Cardiac fibroblast (primary cell): Measurements from ENCODE around the gene DYNAP.
A peak's percentile ranks its signal among the peaks of the same experiment; 100 is the strongest.

Experiments used
- DNase-seq, 2 donors: peaks; one replicate each; pipeline versions ENCODE4 v3.0.0 to v3.0.0-alpha.2; 2010; ENCODE audit warnings: low read depth in 2 of 2
- H3K4me3 ChIP-seq, 2 donors: replicated peaks in 1 of 2; 1 replicate in 1 of 2; 2 replicates in 1 of 2; pipeline ENCODE4 v1.5.1; 2011; ENCODE audit warnings: low read depth in 2 of 2, low read length in 2 of 2, mild to moderate bottlenecking in 2 of 2, moderate library complexity in 1 of 2
- TF ChIP-seq, protein P1 (sequence below): IDR thresholded peaks from one replicate; pipeline ENCODE4 v1.5.1; 2011; ENCODE audit warnings: low read depth, mild to moderate bottlenecking, low read length, inconsistent platforms

Gene DYNAP

DNA sequence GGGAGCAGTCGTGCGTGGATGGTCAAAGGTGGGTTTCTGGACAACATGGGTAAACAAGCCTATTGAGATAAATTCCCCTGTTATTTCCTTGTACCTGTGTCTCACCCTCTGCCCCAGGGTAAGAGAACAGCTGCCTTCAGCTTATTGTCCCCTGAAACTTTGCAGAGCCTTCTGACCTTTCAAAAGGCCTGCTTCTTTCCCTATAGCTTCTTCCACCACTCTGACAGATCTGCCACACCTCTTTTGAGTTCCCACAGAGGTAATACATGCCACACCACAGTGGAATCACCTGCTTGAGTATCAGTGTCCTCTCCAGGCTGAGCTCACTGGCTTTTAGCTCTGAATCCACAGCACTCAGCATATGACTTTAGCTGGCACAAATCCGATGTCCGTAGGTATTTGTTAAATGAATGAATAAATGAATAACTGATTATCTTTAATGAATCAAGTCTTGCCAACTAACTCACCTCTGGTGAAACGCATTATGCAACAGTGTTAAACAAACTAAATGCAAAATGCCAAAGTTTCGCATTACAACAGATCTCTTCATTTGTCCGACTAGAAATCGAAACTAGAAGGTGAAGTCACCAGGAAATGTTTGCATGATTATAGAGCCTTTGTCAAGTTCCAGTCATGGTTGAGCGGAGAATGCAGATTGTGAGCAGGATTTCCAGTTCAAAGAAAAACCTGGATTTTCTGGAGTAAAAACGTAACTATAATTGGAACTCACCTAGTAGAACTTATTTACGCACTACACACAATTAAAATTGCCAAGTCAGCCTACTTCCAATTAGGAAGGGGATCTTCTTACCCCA, 16.4 kb downstream of the DYNAP start:
- TF ChIP-seq, protein P1, sequence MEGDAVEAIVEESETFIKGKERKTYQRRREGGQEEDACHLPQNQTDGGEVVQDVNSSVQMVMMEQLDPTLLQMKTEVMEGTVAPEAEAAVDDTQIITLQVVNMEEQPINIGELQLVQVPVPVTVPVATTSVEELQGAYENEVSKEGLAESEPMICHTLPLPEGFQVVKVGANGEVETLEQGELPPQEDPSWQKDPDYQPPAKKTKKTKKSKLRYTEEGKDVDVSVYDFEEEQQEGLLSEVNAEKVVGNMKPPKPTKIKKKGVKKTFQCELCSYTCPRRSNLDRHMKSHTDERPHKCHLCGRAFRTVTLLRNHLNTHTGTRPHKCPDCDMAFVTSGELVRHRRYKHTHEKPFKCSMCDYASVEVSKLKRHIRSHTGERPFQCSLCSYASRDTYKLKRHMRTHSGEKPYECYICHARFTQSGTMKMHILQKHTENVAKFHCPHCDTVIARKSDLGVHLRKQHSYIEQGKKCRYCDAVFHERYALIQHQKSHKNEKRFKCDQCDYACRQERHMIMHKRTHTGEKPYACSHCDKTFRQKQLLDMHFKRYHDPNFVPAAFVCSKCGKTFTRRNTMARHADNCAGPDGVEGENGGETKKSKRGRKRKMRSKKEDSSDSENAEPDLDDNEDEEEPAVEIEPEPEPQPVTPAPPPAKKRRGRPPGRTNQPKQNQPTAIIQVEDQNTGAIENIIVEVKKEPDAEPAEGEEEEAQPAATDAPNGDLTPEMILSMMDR, result no peak
- no peak overlapping the region for H3K4me3 ChIP-seq
- DNase-seq, result peak; percentile 1 to 13

DNA sequence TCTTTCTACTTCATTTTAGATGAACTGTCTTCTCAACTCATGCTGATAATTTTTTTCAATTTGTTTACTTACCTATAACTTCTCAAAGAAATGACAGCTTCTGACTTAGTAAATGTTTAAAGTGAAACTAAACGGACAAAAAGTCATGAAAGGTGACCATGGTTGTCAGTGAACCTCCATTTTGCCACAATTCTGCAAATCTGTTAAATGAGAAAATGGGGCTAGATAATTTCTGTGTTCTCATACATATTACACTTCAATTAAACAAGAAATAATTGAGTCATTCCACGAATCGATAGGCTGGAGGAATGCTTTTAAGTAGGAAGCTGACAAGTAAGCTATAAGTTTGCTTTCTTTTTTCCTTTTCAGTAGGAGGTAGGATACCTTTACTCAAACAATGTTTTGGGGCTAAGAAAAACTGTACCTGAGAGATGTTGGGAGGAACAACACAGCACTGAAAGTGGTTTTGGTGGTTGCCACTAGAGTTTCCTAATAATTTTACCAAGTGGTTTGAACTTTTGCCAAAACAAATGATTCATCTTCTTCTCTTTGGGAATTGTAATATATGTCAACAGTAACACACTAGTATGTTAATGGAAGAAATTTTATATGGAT, 17.1 kb downstream of the DYNAP start:
- TF ChIP-seq, protein P1, result no peak
- peak; percentile 24 to 55 for DNase-seq
- H3K4me3 ChIP-seq, result no peak overlapping the region

DNA sequence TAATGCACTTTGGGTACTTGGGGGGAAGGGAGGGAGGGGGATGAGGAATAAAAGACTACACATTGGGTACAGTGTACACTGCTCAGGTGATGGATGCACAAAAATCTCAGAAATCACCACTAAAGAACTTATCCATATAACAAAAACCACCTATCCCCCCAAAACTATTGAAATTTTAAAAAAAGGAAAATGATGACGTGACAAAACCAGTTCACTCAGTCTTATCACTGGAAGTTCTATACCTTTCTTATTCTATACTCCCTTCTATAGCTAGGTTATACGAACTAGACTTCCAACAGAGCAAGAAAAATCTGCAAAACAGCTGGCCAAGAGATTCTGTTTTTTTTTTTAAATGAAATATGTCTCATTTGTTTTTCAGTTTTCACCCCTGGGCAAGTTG, 20.8 kb downstream of the DYNAP start:
- DNase-seq, result no peak
- TF ChIP-seq, protein P1, result no peak
- H3K4me3 ChIP-seq, result no peak overlapping the region

DNA sequence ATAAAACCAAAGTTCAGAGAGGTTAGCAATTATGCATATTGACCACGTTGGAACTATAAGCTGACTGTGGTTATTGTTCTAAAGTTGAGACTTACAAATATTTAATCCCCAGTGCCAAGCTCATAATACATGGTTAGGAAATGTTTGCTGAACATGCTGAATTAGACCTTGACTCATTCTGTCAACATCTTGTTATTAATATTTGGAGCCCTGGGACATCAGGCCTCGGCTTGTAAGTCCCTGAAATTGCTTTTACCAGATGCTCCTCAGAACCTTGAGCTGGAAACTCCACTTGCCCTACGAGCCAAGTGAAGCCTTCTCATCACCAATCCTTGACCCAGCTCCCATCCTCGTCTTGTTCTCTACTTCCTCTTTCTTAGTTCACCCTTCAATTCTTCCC, 21.2 kb downstream of the DYNAP start:
- no peak overlapping the region for H3K4me3 ChIP-seq
- DNase-seq, result peak in 1 of 2 donors; percentile 26
- TF ChIP-seq, protein P1, result no peak

DNA sequence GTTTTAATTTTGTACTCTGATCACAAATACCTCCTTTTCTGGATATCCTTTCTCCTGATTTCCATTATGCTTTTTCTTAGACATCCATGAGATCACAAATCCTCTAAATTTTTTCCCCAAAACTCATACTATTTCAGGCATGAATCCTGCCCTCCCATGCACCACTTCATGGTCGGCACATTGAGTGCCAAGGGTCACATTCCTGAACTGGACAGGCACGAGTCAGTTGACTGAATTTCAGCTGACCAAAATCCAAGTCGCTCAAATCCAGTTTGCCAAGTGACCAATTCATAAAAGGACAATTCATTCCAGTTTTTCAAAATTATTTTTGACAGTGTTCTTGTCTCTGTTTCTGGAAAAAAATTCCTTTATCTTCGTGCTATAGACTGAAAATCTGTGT, 22.1 kb downstream of the DYNAP start:
- no peak overlapping the region for H3K4me3 ChIP-seq
- no peak for DNase-seq
- TF ChIP-seq, protein P1, result no peak

DNA sequence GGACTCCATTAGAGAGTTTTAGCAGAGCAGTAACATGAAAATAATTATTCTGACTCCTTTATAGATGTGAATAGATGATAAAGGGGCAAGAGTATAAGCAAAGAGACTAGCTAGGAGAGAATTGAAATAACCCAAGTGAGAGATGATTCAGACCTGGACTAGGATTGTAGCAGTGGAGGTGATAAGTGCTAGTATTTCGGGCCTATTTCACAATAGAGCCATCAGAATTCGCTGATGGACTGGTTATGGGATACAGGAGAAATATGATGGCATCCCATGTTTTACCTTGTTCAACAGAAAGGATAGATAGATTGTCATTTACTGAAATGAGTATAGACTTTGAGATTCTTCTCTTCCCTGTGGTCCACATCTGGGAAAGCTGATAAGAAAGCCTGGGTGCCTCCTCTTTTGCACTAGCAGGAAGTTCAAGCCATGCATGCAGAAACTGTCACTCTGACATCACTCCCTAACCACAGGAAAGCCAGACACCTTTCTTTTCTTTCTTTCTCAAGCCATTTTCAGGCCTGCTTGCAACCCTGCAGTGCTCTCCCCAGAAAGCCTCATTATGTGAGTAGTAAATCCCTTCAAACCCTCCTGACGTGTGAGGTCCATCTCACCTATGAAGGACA, 25.3 kb downstream of the DYNAP start:
- H3K4me3 ChIP-seq, result no peak overlapping the region
- TF ChIP-seq, protein P1, result no peak
- no peak for DNase-seq
